Measurements from ENCODE around the gene IQCM.

The IQCM gene

GRCh38 chr4:149766135-149766534 lies 49.5 kb downstream of the IQCM start:
- no peak for DNase-seq

- DNase-seq = peak; percentile 74
Observed at GRCh38 chr4:149765630-149766029, 50.0 kb downstream of the IQCM start.

GRCh38 chr4:149755969-149756368 lies 59.7 kb downstream of the IQCM start:
- no peak for DNase-seq

DNA sequence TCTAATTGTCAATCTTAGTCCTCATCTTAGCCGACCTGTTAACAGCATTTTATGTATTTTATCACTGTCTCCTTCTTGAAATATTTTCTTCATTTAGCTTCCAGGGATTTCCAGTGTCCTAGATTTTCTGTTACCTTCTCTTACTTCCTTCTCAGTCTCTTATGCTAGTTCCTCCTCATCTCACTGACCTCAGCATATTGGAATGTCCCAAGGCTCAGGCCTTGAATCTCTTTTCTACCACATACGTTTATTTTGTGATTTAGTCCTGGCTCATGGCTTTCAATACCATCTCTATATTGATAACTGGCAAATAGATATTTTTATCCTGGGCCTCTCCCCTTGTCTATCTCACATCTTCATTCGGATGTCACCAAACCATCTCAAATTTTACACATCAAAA lies 61.1 kb downstream of the IQCM start:
- peak; percentile 69 for DNase-seq

GRCh38 chr4:149752729-149753128 lies 62.9 kb downstream of the IQCM start:
- no peak for DNase-seq

DNA sequence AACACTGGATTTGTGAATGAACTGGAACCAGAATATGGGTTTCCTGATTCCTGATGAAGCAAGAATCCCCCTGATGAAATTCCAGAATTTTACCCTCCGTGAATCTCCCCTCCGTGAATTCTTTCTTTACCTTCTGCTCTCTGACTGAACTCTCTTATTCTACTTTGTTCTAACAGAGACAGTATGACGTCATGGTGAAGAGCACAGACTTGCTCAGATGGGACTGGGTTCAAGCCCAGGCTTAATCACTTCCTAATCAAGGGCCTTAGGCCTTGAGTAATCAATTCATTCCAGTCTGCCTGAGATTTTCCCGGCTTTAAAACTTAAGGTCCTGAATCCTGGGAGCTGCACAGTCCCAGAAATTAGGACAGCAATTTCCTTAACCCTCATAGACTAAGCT lies 64.5 kb downstream of the IQCM start:
- no peak for DNase-seq

- DNase-seq = peak; percentile 15
Observed at GRCh38 chr4:149749784-149750183, 65.9 kb downstream of the IQCM start.

GRCh38 chr4:149747646-149748045 lies 68.0 kb downstream of the IQCM start:
- no peak for DNase-seq

GRCh38 chr4:149746276-149746675 lies 69.4 kb downstream of the IQCM start:
- DNase-seq = no peak

- DNase-seq = no peak
Observed at GRCh38 chr4:149741186-149741831, 74.3 kb downstream of the IQCM start.

- DNase-seq = no peak
Observed at GRCh38 chr4:149738156-149738555, 77.5 kb downstream of the IQCM start.

DNA sequence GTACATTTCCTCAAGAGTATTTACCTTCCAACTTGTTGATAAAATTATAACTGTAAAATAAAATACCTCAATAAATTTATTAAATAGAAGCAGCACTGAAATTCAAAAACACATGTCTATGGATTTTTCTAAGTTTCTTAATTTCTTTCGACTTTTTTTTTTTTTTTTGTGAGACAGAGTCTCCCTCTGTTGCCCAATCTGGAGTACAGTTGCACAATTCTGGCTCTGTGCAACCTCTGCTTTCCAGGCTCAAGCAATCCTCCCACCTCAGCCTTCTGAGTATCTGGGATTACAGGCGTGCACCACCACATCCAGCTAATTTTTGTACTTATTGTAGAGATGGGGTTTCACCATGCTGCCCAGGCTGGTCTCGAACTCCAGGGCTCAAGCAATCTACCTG lies 79.8 kb downstream of the IQCM start:
- DNase-seq = no peak

GRCh38 chr4:149728444-149728843 lies 87.2 kb downstream of the IQCM start:
- DNase-seq = no peak

GRCh38 chr4:149727663-149728062 lies 88.0 kb downstream of the IQCM start:
- no peak for DNase-seq

DNA sequence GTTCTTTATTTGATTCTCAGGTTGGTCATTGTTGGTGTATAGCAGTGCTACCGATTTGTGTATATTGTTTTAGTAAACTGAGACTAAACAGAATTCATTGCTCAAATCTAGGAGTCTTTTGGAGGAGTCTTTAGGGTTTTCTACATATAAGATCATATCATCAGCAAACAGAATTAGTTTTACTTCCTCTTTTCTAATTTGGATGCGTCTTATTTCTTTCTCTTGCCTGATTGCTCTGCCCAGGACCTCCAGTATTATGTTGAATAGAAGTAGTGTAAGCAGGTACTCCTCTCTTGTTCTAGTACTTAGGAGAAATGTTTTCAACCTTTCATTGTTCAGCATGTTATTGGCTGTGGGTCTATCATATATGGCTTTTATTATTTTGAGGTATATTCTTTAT lies 92.6 kb downstream of the IQCM start:
- no peak for DNase-seq

DNA sequence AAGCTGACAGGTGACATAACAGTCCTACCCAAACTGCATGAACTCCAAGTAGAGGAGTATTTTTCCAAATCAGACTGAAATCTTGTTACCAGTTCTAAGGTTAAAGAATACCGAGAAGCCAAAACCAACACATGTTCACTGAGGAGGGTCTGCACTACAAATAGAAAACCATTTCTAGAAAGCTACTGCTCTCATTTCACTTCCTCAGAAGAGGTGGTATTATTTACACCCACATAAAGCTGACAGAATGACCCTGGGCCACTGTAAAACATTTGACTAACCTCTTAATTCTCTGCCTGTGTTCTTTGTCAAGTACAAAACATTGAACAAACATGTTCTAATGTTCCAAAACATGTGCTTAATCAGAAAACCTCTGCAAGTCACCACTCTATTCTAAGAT lies 95.8 kb downstream of the IQCM start:
- no peak for DNase-seq

DNA sequence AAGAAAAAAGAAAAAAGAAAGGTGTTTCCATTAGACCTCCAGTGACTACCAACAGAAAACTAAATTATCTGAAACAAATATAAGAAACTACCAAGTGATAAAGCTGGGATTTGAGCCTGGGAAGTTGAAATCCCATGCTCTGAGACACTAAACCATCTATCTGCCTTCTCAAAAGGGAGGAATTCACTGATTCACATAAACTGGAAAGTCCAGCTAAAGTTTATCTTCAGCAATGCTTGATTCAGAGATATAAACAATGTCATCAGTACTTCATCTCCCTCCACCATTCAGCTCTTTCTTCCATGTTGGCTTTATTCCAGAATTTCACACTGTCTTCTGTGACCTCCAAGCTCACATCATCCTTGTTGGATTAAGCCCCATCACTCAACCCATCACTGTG lies 96.3 kb downstream of the IQCM start:
- no peak for DNase-seq

DNA sequence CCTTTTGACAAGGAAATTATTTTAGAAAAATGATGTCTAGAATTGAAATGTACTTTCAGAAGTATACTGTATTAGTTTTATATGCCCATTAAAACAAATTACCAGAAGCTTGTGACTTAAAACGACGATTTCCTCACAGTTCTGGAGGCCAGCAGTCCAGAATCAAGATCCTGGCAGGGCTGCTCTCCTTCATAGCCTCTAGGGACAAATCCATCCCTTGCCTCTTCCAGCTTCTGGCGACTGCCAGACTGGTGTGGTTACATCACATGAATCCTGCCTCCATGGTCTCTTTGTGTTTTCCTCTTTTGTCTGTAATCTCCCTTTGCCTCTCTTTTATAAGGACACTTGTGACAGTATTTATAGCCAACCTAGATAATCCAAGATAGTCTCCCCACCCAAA lies 97.1 kb downstream of the IQCM start:
- no peak for DNase-seq

DNA sequence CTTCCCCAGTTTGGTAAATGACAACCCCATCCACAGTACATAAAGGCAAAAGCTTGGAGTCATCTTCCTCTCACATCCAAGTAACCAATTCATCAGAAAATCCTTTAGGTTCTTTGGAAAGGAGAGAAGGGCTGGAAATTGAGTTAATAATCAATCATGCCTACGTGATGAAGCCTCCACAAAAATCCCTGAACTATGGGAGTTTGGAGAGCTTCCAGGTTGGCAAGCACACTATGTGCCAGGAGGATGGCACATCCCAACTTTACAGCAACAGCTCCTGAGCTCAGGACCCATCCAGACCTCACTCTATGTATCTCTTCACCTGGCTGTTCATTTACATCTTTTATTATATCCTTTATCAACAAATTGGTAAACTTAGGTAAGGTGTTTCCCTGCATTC lies 98.9 kb downstream of the IQCM start:
- DNase-seq = no peak

GRCh38 chr4:149715822-149716585 lies 99.6 kb downstream of the IQCM start:
- no peak for DNase-seq

DNA sequence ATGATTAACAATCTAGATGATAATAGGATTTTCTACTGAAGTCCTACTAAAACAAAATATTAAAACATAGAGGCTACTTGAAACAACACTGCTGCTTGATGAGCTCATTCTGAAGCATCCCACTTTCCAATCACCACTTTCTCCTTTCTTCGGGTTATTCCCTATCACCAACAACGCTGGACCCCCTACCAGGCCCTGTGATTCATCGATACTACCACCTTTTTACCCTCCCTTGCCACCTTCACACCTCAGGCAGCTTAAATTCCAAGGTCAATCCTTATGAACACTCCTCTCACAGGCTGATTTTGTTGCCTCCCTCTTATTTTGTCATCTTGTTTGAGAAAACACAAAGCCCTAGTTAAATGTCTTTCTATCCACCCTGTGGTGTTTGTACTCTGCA lies 102.6 kb downstream of the IQCM start:
- no peak for DNase-seq

DNA sequence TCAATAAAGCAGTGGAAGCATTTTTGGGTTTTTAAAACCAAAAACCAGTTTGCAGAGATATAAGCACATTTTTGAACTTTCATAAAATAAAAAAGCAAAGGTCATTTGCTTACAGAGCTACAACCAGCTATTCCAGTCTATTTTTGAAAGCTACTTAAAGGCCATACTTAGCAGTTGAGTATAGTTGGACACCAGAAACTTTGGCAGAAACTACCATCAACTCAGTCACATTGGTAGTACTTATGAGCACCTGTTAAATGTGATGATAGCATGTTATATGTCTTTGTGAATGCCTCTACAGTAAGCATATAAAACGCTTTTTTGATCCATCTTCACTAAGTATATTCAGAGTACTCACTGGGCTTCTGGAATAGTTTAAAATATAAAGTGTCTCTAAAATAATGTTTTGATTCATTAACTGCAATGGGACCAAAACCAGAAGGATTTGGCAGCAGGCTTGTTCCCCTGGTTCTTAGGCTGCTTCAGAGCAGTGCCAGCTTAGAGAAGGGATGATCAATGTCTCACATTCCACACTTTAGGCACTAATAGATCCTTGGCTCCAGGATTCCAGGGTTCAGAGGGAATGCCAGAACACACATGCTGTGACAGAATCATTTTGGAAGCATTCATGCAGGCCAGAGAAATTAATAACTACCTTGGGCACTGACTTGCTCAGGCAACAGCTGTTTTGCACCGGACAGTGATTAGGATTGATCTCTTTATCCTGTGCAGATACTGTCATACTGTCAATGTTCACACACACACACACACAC lies 103.9 kb downstream of the IQCM start:
- no peak for DNase-seq

DNA sequence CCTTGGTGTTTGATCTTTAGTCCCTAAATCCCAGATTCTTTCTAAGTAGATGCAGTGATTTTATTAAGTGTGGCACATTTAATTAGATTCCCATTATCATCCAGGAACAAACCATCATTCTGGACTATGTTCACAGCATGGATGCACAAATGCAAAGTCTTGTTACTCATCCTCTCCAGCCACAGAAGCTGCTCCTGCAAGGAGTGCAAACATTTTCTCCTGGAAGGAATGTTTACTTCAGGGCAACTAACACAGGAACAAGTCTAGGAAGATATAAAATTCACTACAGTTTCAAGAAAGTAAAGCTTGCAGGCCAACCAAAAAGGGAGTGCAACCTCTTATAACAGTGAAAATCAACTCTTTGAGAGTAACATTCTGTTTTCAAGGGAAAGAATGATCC lies 106.0 kb downstream of the IQCM start:
- peak; percentile 7 for DNase-seq

GRCh38 chr4:149708513-149709130 lies 107.0 kb downstream of the IQCM start:
- peak; percentile 40 for DNase-seq
